Posterior vena cava (tissue), 2 donors: ENCODE measurements around the gene PRKAR1B. TPM values are rescaled to one million over a fixed set of nuclear protein-coding genes. Genes with fewer than 3 reads are reported as not detected.
A peak's percentile ranks its signal among the peaks of the same experiment; 100 is the strongest.

Experiments
- DNase-seq: peaks from one replicate; pipeline ENCODE4 v3.0.0-alpha.2; 2020; ENCODE audit warnings: low spot score
- intact Hi-C, 2 donors: fragments of 100-400 bp; cut with DNase I; formaldehyde crosslinking; loops; one replicate each; pipeline versions ENCODE4 v1.14.1 to v1.14.2; 2022 to 2023
- total RNA-seq, 2 donors: library from RNA; stranded (reverse); fragmentation: NEBNext Ultra II Directional; extraction: Animal tissue kit (Norgen Biotek cat#: 25700); gene quantifications; one replicate each; pipeline ENCODE4 v1.2.1, GENCODE V29; 2021
- donor health status: DM: yes; HTN: yes; CAD: no.
- donor health status: DM: yes; HTN: yes; CAD: no.

Gene PRKAR1B
- total RNA-seq, 2 donors from 2014 or later = 10.1 TPM

DNA sequence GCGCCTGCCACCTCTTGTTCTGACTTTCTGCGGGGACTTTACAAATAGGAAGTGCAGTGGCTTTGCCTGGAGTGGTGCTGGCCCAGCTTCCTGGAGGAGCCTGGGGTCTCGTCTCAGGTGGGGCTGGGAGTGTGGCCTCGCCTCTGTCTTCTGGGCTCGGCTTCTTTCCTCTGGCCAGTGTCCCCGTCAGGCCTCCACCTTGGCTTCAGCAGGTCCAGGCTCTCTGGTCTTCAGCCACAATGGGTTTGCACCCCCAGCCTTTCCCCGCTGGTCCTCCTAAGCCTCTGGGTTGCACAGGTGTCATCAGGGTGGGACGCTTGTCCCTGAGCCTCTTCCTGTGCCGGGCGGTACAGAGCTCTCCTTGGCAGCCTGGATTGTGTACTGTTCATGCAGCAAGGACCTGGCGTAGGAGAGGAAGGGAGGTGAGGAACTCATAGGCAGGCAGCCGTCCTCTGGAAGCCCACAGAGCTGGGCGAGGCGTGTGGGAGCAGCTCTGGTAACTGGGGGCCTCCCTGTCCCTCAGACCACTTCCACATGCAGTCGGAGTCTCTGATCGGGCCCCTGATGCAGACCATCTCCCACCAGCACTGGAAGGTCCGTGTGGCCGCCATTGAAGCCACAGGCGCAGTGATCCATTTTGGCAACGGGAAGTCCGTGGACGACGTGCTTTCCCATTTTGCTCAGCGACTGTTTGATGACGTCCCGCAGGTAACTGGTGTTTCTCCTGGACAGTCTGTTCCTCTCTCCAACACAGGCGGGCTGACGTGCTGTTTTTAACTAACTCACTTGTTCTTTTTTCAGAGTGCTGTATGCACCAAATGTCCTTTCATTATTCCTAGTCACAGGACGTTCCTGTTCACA, 2.3 kb upstream of the PRKAR1B start:
- peak; percentile 53 for DNase-seq
- intact Hi-C loops = no loop called here

- intact Hi-C loops = no loop called here
- peak; percentile 58 for DNase-seq
Measured at GRCh38 chr7:728602-729001, 1.5 kb upstream of the PRKAR1B start.

- intact Hi-C loops = no loop called here
- peak; percentile 64 for DNase-seq
Measured at GRCh38 chr7:727806-728460, 852 bp upstream of the PRKAR1B start.

DNA sequence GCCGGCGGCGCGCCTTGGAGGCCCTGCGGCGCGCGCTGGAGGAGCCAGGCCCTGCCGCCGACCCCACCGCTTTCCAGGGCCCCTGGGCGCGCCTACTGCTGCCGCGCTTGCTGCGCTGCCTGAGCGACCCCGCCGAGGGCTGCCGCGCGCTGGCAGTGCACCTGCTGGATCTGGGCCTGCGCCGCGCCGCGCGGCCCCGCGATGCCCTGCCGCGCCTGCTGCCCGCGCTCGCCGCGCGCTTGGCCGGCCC, 302 bp downstream of the PRKAR1B start:
- intact Hi-C loops = no loop called here
- no peak for DNase-seq

- intact Hi-C loops = no loop called here
Measured at GRCh38 chr7:726084-726853, 812 bp downstream of the PRKAR1B start, which contains the start of gene DNAAF5. DNAAF5 (plus strand) TSS chr7:726699; CDS start chr7:726721, 22 bp downstream.

GRCh38 chr7:725223-726005, 1.7 kb downstream of the PRKAR1B start:
- peak; percentile 8 for DNase-seq
- intact Hi-C loops = no loop called here

More at GRCh38 chr7:726084-726853, 812 bp downstream of the PRKAR1B start, which contains the start of gene DNAAF5:
- peak; percentile 96 for DNase-seq

DNA sequence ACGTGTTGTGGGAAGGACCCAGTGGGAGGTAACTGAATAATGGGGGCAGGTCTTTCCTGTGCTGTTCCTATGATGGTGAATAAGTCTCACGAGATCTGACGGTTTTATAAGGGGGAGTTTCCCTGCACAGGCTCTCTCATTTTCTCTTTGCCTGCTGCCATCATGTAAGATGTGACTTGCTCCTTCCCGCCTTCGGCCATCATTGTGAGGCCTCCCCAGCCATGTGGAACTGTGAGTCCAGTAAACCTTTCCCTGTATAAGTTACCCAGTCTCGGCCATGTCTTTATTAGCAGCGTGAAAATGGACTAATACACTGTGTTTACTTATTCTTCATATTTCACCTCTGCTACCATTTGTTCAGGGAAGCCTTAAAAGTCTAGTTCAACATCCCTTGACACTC, 2.8 kb downstream of the PRKAR1B start:
- intact Hi-C loops = no loop called here
- no peak for DNase-seq

DNA sequence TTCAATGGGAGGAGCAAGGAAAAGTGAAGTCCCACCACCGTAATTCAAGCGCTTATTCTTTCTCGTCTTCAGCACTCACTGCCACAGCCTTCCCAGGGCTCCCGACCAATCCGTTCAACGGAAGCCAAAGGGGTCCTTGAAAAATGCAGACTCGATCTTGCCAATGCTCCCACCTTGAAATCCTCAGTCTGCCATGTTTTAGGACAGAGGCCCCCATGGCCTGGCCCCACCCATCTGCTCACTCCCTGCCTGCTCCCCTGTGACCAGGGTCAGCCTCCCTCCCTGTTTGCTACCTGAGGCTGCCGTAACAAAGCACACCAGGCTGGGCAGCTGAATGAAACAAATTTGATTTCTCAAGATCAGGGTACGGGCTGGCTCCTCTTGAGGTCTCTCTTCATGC, 3.5 kb downstream of the PRKAR1B start:
- DNase-seq = peak; percentile 30
- intact Hi-C loops = no loop called here

- DNase-seq = peak; percentile 3
- intact Hi-C loops = no loop called here
Measured at GRCh38 chr7:721619-722248, 5.3 kb downstream of the PRKAR1B start.

DNA sequence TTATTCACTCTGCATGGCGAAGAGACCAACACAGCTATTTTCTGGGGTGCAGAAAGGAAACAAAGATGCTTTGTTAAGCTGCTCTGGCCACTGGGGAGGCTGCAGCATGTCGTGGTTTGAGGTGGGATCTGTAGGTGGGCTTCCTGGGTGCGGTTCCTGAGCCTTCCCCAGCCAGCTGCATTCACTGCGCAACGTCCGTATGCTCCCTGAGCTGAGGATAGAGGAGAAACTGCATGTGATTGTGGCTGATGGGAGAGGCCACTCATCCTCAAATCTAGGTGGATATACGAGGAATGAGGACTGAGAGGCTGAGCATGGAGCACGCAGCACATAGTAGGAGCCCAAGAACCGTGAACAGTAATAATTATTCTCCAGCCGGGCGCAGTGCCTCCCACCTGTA, 10.4 kb downstream of the PRKAR1B start:
- intact Hi-C loops = loop anchor here in 1 of 2 donors (5.0 kb wide), 1 partner anchor 46 kb away; no protein-coding TSS in a partner anchor
- peak; percentile 55 for DNase-seq

GRCh38 chr7:716222-716621, 10.9 kb downstream of the PRKAR1B start:
- intact Hi-C loops = loop anchor here in 1 of 2 donors (5.0 kb wide), 1 partner anchor 46 kb away; no protein-coding TSS in a partner anchor
- peak; percentile 19 for DNase-seq

DNA sequence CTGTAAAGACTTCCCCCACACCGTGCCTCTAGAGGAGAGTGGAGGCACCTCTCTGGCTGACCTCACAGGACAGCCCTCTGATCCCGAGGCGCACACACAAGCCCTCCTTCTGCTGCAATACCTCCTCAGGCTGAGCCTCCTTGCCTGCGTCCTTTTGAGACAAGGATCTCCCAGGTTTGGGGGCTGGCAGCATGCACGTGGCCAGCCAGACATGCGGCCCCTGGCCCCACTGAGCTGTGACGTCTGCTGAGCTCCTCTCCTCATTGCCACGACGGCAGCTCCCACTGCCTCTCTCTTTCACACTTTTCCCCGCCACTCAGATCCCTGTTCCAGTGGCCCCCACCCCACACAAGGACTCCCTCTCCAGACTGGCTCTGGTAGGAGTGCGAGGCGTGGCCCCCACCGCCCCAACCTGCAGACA, 12.8 kb downstream of the PRKAR1B start:
- intact Hi-C loops = no loop called here

DNA sequence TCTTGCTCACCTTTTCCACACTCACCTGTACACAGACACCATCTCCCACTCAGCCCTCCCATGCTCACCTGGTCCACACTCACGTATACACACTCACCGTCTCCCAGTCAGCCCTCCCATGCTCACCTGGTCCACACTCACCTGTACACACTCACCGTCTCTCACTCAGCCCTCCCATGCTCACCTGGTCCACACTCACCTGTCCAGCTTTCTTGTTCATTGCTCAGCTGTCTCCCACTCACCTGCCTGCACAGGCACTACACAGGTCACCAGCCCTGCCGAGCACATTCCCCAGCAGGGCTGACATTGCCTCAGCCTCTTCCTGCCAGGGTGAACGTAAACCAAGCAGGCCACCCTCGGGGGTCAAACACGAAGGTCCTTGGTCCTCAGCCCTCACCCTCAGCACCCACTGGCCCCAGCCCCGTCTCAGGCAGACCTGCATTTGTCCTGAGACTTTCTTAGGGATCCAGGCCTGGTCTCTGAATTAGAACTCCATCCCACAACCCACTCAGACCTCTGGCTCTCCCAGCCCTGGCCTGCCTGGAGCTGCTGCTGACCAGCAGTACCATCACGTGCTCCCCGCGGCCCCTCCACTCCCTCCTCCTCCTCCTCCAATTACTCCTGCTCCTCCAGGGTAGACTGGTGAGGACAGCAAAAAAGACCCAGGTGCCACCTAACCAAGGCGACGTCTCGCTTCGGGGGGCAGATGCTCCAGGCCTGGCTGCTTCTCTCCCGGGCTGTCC, 13.4 kb downstream of the PRKAR1B start:
- peak; percentile 67 for DNase-seq
- intact Hi-C loops = no loop called here

More for the DNA sequence above, 12.8 kb downstream of the PRKAR1B start:
- DNase-seq = peak; percentile 64

DNA sequence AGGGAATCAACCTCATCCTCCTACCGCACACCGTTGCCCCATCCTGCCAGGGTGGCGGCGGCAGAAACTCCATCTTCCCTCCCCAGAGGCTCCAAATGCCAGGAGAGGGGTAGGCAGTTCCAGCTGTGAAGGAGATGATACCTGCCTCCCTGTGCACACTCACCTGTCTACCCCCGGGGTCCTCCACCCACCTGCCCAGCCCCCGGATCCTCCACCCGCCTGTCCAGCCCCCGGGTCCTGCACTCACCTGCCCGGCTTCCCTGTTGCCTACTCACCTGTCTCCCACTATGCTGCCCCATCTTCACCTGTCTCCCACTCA, 14.0 kb downstream of the PRKAR1B start:
- intact Hi-C loops = no loop called here
- no peak for DNase-seq

- intact Hi-C loops = no loop called here
- DNase-seq = peak; percentile 71
Measured at GRCh38 chr7:712381-713138, 14.5 kb downstream of the PRKAR1B start.

DNA sequence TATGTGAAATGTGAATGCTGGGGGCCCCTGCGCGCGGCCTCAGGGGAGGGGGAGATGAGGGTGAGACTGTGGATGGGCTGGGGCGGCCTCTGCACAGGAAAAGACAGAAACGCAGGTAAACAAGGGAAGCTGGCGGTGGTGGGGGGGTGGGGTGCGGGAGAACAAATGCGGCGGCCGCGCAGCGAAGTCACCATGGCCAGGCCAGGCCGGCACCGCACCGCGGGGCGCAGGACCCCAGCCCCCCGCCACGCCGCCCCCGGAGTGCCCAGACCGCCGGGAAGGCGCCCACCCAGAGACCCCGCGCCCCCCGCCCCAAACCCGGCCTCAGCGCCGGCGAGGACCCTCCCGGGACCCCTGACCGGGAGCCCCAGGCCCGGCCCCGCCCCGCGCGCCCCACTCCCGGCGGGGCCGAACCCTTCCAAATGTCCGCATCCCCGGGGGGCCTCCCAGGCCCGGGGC, 15.1 kb downstream of the PRKAR1B start:
- peak; percentile 74 for DNase-seq
- intact Hi-C loops = no loop called here
